Fibroblast of lung (primary cell): ENCODE measurements around the gene REEP2. TPM values are rescaled to one million over a fixed set of nuclear protein-coding genes. Genes with fewer than 3 reads are reported as not detected.

Experiments
- DNase-seq, 2 donors: peaks; one replicate each; pipeline versions ENCODE4 v3.0.0 to v3.0.0-alpha.2; 2010; ENCODE audit warnings: low read depth in 2 of 2
- H2AFZ ChIP-seq: 2 replicates; pipeline ENCODE4 v1.5.1; 2012; ENCODE audit warnings: low read length, control low read depth, inconsistent platforms
- H3K27ac ChIP-seq: 2 replicates; pipeline ENCODE4 v1.5.1; 2011; ENCODE audit warnings: low read length, control low read depth; ENCODE audit not compliant: insufficient read depth
- H3K27me3 ChIP-seq: 2 replicates; pipeline ENCODE4 v1.5.1; 2011; ENCODE audit warnings: mild to moderate bottlenecking, low read length; ENCODE audit not compliant: control insufficient read depth, insufficient read depth
- H3K36me3 ChIP-seq: 2 replicates; pipeline ENCODE4 v1.5.1; 2011; ENCODE audit warnings: low read length; ENCODE audit not compliant: control insufficient read depth, insufficient read depth
- H3K4me1 ChIP-seq: 2 replicates; pipeline ENCODE4 v1.5.1; 2011; ENCODE audit warnings: low read length; ENCODE audit not compliant: control insufficient read depth, insufficient read depth; ENCODE audit errors: extremely low read depth
- H3K4me2 ChIP-seq: 2 replicates; pipeline ENCODE4 v1.5.1; 2011; ENCODE audit warnings: low read length, control low read depth; ENCODE audit not compliant: insufficient read depth; ENCODE audit errors: extremely low read depth
- H3K4me3 ChIP-seq, 4 experiments: fragments of 200-600 bp in 1 of 4; sonication (generic) in 1 of 4; replicated peaks in 1 of 4; 2 replicates each; pipeline ENCODE4 v1.5.1; 2011 to 2016; ENCODE audit warnings: low read length in 4 of 4, low read depth in 3 of 4, mild to moderate bottlenecking in 3 of 4, control low read depth in 2 of 4, inconsistent platforms in 1 of 4, mixed read lengths in 1 of 4; ENCODE audit not compliant: insufficient read depth in 1 of 4; ENCODE audit errors: control extremely low read depth in 1 of 4
- H3K79me2 ChIP-seq: 2 replicates; pipeline ENCODE4 v1.5.1; 2012; ENCODE audit warnings: mild to moderate bottlenecking, low read length, inconsistent platforms; ENCODE audit not compliant: control insufficient read depth, insufficient read depth
- H3K9ac ChIP-seq: 2 replicates; pipeline ENCODE4 v1.5.1; 2011; ENCODE audit warnings: mild to moderate bottlenecking, low read length, control low read depth; ENCODE audit not compliant: insufficient read depth
- H3K9me3 ChIP-seq: 2 replicates; pipeline ENCODE4 v1.5.1; 2012; ENCODE audit warnings: low read depth, low read length; ENCODE audit not compliant: control insufficient read depth, insufficient read depth
- H4K20me1 ChIP-seq: 2 replicates; pipeline ENCODE4 v1.5.1; 2011; ENCODE audit warnings: low read length; ENCODE audit not compliant: control insufficient read depth, insufficient read depth; ENCODE audit errors: extremely low read depth
- CTCF ChIP-seq, 2 donors: IDR thresholded peaks in 1 of 2; conservative IDR thresholded peaks in 1 of 2; 1 replicate in 1 of 2; 2 replicates in 1 of 2; pipeline ENCODE4 v1.5.1; 2011 to 2012; ENCODE audit warnings: low read length in 2 of 2, control low read depth in 1 of 2, inconsistent platforms in 1 of 2, low read depth in 1 of 2, mild to moderate bottlenecking in 1 of 2
- EZH2 ChIP-seq: IDR thresholded peaks from 2 replicates; pipeline ENCODE4 v1.5.1; 2012; ENCODE audit warnings: low read length, control low read depth, mild to moderate bottlenecking; ENCODE audit errors: missing control alignments
- polyA plus RNA-seq, 2 donors: library from polyadenylated mRNA; depleted of rRNA in 1 of 2; stranded (reverse) in 1 of 2; unstranded in 1 of 2; fragments of >200 nt; gene quantifications; 2 replicates each; pipeline ENCODE4 v1.2.1, GENCODE V29; 2011 to 2012; ENCODE audit warnings: missing spikeins in 1 of 2
- total RNA-seq: library from RNA; depleted of rRNA; stranded (reverse); fragments of >200 nt; gene quantifications from 2 replicates; pipeline ENCODE4 v1.2.1, GENCODE V29; 2014

The REEP2 gene
- total and polyA plus RNA-seq, 2 donors (not counting 1 experiment from before 2014, with no cell fraction given), result 6.1 to 14.4 TPM

DNA sequence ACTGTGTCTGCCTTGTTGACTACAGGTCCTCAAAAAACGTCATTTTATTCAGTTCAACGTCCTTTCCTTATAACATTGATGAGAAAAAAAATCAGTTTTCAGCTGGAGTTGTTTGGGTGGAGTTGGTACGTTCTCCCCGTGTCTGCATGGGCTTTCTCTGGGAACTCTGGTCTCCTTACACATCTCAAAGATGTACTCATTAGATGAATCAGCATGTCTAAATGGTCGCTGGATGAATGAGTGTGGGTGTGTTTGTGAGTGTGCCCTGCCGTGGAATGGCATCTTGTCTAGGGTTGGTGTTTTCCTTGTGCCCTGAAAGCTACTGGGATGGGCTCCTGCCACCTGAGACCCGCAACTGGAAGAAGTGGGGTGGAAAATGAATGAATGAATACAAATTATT is 56.5 kb downstream of the REEP2 start:
- H3K4me3 ChIP-seq, result no peak overlapping the region
- no peak overlapping the region for H3K9ac ChIP-seq
- no peaks in the 10 kb centered on the region for H3K36me3 ChIP-seq
- no peaks in the 10 kb centered on the region for H3K79me2 ChIP-seq
- H3K27me3 ChIP-seq, result no peaks in the 10 kb centered on the region
- TF ChIP-seq EZH2 (no peak), CTCF (conservative IDR thresholded peaks at IDR 0.05 in 1 of 2, IDR thresholded peaks at IDR 0.05 in 1 of 2; ENCODE audit: low read depth in 1 of 2, low read length in 2 of 2) (no peak)
- no peak overlapping the region for H3K27ac ChIP-seq
- H3K4me1 ChIP-seq, result peaks cover 10% of the 10 kb centered on the region
- peak in 1 of 2 donors; percentile 34 for DNase-seq
- H2AFZ ChIP-seq, result no peak overlapping the region
- no peak overlapping the region for H3K4me2 ChIP-seq
- H3K9me3 ChIP-seq, result no peaks in the 10 kb centered on the region
- no peaks in the 10 kb centered on the region for H4K20me1 ChIP-seq

Other genes with a start within 250 kb of the REEP2 start
- gene CDC23, start 225.7 kb upstream of the REEP2 start, total RNA-seq, result 21.3 and 26.8 TPM in 2 replicates
- 28.8 and 31.8 TPM in 2 replicates for gene CDC23, start 225.7 kb upstream of the REEP2 start, polyA plus RNA-seq
- gene GFRA3, start 164.4 kb upstream of the REEP2 start, total RNA-seq, result not detected in 2 replicates
- gene GFRA3, start 164.4 kb upstream of the REEP2 start, polyA plus RNA-seq, result not detected in 2 replicates
- gene CDC25C, start 107.3 kb upstream of the REEP2 start, total RNA-seq, result 0.26 and 3.0 TPM in 2 replicates
- 2.4 and 9.9 TPM in 2 replicates for gene CDC25C, start 107.3 kb upstream of the REEP2 start, polyA plus RNA-seq
- 36.0 and 44.9 TPM in 2 replicates for gene FAM53C, start 100.8 kb upstream of the REEP2 start, total RNA-seq
- gene FAM53C, start 100.8 kb upstream of the REEP2 start, polyA plus RNA-seq, result 30.3 and 33.8 TPM in 2 replicates
- gene KDM3B, start 86.4 kb upstream of the REEP2 start, total RNA-seq, result 39.8 and 49.4 TPM in 2 replicates
- gene KDM3B, start 86.4 kb upstream of the REEP2 start, polyA plus RNA-seq, result 23.6 and 25.7 TPM in 2 replicates
- 7.2 and 8.8 TPM in 2 replicates for gene EGR1, start 26.4 kb downstream of the REEP2 start, total RNA-seq
- 5.8 and 50.9 TPM in 2 replicates for gene EGR1, start 26.4 kb downstream of the REEP2 start, polyA plus RNA-seq
- gene ETF1, start 104.2 kb downstream of the REEP2 start, total RNA-seq, result 117 and 118 TPM in 2 replicates
- gene ETF1, start 104.2 kb downstream of the REEP2 start, polyA plus RNA-seq, result 94.0 and 103 TPM in 2 replicates
- gene HSPA9, start 136.3 kb downstream of the REEP2 start, total RNA-seq, result 482 and 522 TPM in 2 replicates
- gene HSPA9, start 136.3 kb downstream of the REEP2 start, polyA plus RNA-seq, result 148 and 190 TPM in 2 replicates